Gastrocnemius medialis (tissue), 4 donors: Measurements from ENCODE around the gene RANBP10.

Experiments used
- CTCF ChIP-seq, 5 experiments: fragments of 450-650 bp in 3 of 5; fragments of 200-600 bp in 2 of 5; sonication (generic) in 2 of 5; IDR thresholded peaks in 4 of 5; conservative IDR thresholded peaks in 1 of 5; 1 replicate in 4 of 5; 2 replicates in 1 of 5; pipeline ENCODE4 v1.5.1; 2016 to 2019; ENCODE audit warnings: antibody characterized with exemption in 5 of 5, mild to moderate bottlenecking in 3 of 5, moderate library complexity in 3 of 5
- POLR2A ChIP-seq, 2 donors: fragments of 450-650 bp; IDR thresholded peaks; one replicate each; pipeline ENCODE4 v1.6.1; 2017; ENCODE audit warnings: antibody characterized with exemption in 2 of 2, mild to moderate bottlenecking in 2 of 2, moderate library complexity in 2 of 2

DNA sequence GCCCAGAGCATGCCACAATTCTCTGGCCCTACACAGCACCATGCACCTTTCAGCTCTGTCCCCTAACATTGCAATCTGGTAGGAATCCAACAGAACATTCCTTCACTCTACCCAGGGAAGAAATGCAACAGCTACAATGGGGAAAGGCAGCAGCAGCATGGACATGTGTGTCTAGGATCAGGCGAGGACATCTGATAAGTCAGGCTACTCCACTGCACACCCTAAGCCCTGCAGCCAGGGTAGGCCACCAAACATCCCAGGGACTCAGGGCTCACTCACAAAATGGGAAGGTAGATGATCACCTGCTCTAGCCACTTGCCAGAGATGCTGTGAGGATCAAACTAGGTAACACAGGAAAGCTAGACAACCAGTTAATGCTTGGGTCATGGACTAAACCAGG lies 5.1 kb downstream of the RANBP10 start:
- TF ChIP-seq CTCF (IDR thresholded peaks at IDR 0.05 in 4 of 5, conservative IDR thresholded peaks at IDR 0.05 in 1 of 5) (no peak), POLR2A (IDR thresholded peaks at IDR 0.05) (no peak)
